ENCODE results near the gene ATP6AP1.

DNA sequence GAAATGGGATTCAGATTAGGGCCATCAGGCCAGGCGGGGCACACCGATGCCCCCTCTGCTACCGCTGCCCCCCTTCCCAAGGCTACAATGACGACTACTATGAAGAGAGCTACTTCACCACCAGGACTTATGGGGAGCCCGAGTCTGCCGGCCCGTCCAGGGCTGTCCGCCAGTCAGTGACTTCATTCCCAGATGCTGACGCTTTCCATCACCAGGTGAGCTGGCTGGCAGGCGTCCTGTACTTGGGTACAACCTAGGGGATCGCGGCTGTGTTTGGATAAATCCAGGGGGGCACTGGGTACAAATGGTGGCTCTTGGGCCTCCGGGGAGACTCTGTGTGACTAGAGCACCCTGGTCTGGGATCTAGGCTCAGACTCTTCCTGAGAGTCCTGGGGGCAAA, 48.3 kb upstream of the ATP6AP1 start:
- no peak for TF ChIP-seq EZH2 (IDR thresholded peaks at IDR 0.05; ENCODE audit: low read length, missing control alignments)
- TF ChIP-seq, protein P1, sequence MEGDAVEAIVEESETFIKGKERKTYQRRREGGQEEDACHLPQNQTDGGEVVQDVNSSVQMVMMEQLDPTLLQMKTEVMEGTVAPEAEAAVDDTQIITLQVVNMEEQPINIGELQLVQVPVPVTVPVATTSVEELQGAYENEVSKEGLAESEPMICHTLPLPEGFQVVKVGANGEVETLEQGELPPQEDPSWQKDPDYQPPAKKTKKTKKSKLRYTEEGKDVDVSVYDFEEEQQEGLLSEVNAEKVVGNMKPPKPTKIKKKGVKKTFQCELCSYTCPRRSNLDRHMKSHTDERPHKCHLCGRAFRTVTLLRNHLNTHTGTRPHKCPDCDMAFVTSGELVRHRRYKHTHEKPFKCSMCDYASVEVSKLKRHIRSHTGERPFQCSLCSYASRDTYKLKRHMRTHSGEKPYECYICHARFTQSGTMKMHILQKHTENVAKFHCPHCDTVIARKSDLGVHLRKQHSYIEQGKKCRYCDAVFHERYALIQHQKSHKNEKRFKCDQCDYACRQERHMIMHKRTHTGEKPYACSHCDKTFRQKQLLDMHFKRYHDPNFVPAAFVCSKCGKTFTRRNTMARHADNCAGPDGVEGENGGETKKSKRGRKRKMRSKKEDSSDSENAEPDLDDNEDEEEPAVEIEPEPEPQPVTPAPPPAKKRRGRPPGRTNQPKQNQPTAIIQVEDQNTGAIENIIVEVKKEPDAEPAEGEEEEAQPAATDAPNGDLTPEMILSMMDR (conservative IDR thresholded peaks at IDR 0.05 in 1 of 2, IDR thresholded peaks at IDR 0.05 in 1 of 2; ENCODE audit: low read depth in 1 of 2, low read length in 2 of 2), result no peak
